HCT116 (cell line): Measurements from ENCODE around the gene COL10A1. TPM values are rescaled to one million over a fixed set of nuclear protein-coding genes. Genes with fewer than 3 reads are reported as not detected.

Experiments
- ATAC-seq: fragments of 200-7000 bp; cut with Tn5 transposase; 2 replicates; pipeline ENCODE4 v1.9.1; 2020; ENCODE audit warnings: mild to moderate bottlenecking, moderate library complexity
- BruUV-seq: library from RNA; stranded (reverse); fragments of 400-500 nt; replicated peaks from 2 replicates; lab custom pipeline; 2021; lab: Mats Ljungman, UMichigan
- CTCF ChIA-PET: fragments of 300-600 bp; sonication (Branson Sonifier 250); formaldehyde crosslinking; loops from one replicate; lab custom pipeline; 2021; ENCODE audit warnings: antibody characterized with exemption; lab: Charles Lee
- POLR2A ChIA-PET: fragments of 300-600, 350-600 bp; sonication (Branson Sonifier 250); formaldehyde crosslinking; loops from one replicate; lab custom pipeline; 2021; ENCODE audit warnings: antibody characterized with exemption; lab: Charles Lee
- RAD21 ChIA-PET, 2 experiments: fragments of 300-600 bp; sonication (Branson Sonifier 250); formaldehyde crosslinking; loops; one replicate each; lab custom pipeline; 2023; ENCODE audit warnings: low total read pairs in 2 of 2; ENCODE audit not compliant: uncharacterized antibody in 2 of 2, unreplicated experiment in 2 of 2, low non-redundant PET in 1 of 2; lab: Charles Lee
- DNase-seq: peaks from one replicate; pipeline ENCODE4 v3.0.0-alpha.2; 2010; ENCODE audit warnings: low read depth, low spot score
- H2AFZ ChIP-seq: fragments of 200-600 bp; shearing (Covaris generic), sonication (generic); 2 replicates; pipeline ENCODE4 v1.6.1; 2017; ENCODE audit warnings: low read depth, mixed run types, mixed read lengths, antibody characterized with exemption, low read length; ENCODE audit not compliant: poor library complexity, severe bottlenecking
- H3K27ac ChIP-seq: 2 replicates; pipeline ENCODE4 v1.5.1; 2012; ENCODE audit warnings: low read depth, low read length
- H3K27me3 ChIP-seq: fragments of 200-600 bp; sonication (generic); 2 replicates; pipeline ENCODE4 v1.6.1; 2016; ENCODE audit warnings: mixed run types, low read length, mixed read lengths; ENCODE audit not compliant: insufficient read depth
- H3K36me3 ChIP-seq, 2 experiments: fragments of 200-500 bp in 1 of 2; fragments of 200-600 bp in 1 of 2; sonication (Bioruptor generic) in 1 of 2; sonication (generic) in 1 of 2; 2 replicates each; pipeline versions ENCODE4 v1.5.1 to v1.6.1; 2014 to 2016; ENCODE audit warnings: low read length in 2 of 2, inconsistent platforms in 1 of 2, mixed read lengths in 1 of 2, mixed run types in 1 of 2; ENCODE audit not compliant: insufficient read depth in 2 of 2, control insufficient read depth in 1 of 2
- H3K4me1 ChIP-seq, 2 experiments: fragments of 200-600 bp in 1 of 2; sonication (generic) in 1 of 2; 2 replicates each; pipeline versions ENCODE4 v1.5.1 to v1.6.1; 2012 to 2017; ENCODE audit warnings: low read length in 2 of 2, inconsistent platforms in 1 of 2, mild to moderate bottlenecking in 1 of 2, mixed read lengths in 1 of 2, mixed run types in 1 of 2, moderate library complexity in 1 of 2; ENCODE audit not compliant: insufficient read depth in 2 of 2, control insufficient read depth in 1 of 2
- H3K4me2 ChIP-seq: fragments of 200-600 bp; sonication (generic); 2 replicates; pipeline ENCODE4 v1.6.1; 2017; ENCODE audit warnings: mixed run types, low read length, mixed read lengths
- H3K4me3 ChIP-seq, 2 experiments: fragments of 200-600 bp in 1 of 2; sonication (generic) in 1 of 2; replicated peaks in 1 of 2; 2 replicates each; pipeline ENCODE4 v1.5.1; 2011 to 2016; ENCODE audit warnings: low read length in 2 of 2, control low read depth in 1 of 2, low read depth in 1 of 2, mild to moderate bottlenecking in 1 of 2, mixed read lengths in 1 of 2, mixed run types in 1 of 2
- H3K79me2 ChIP-seq: fragments of 200-600 bp; sonication (generic); 2 replicates; pipeline ENCODE4 v1.6.1; 2017; ENCODE audit warnings: mild to moderate bottlenecking, mixed run types, low read length, moderate library complexity, mixed read lengths; ENCODE audit not compliant: insufficient read depth
- H3K9ac ChIP-seq: fragments of 200-600 bp; sonication (generic); 2 replicates; pipeline ENCODE4 v1.6.1; 2016; ENCODE audit warnings: low read length, mixed read lengths
- H3K9me2 ChIP-seq: fragments of 200-600 bp; sonication (generic), shearing (Covaris generic); 2 replicates; pipeline ENCODE4 v1.6.1; 2017; ENCODE audit warnings: mixed run types, mild to moderate bottlenecking, moderate library complexity; ENCODE audit not compliant: insufficient read depth
- H3K9me3 ChIP-seq, 2 experiments: fragments of 200-500 bp in 1 of 2; fragments of 200-600 bp in 1 of 2; sonication (Bioruptor generic) in 1 of 2; sonication (generic) in 1 of 2; 2 replicates each; pipeline ENCODE4 v1.6.1; 2014 to 2017; ENCODE audit warnings: low read length in 2 of 2, mixed read lengths in 2 of 2, inconsistent platforms in 1 of 2, low read depth in 1 of 2, mild to moderate bottlenecking in 1 of 2, mixed run types in 1 of 2, moderate library complexity in 1 of 2; ENCODE audit not compliant: control insufficient read depth in 1 of 2, insufficient read depth in 1 of 2
- H4K20me1 ChIP-seq: fragments of 200-600 bp; sonication (generic), shearing (Covaris generic); 2 replicates; pipeline ENCODE4 v1.6.1; 2017; ENCODE audit warnings: mixed run types, mild to moderate bottlenecking, moderate library complexity; ENCODE audit not compliant: insufficient read depth
- CBX3 ChIP-seq: IDR thresholded peaks from 2 replicates; pipeline ENCODE4 v1.6.1; 2012; ENCODE audit warnings: low read depth
- EZH2phosphoT487 ChIP-seq: fragments of 200-600 bp; IDR thresholded peaks from 2 replicates; pipeline ENCODE4 v1.6.1; 2018; ENCODE audit warnings: antibody characterized with exemption, borderline replicate concordance
- FOSL1 ChIP-seq: IDR thresholded peaks from 2 replicates; pipeline ENCODE4 v1.6.1; 2012; ENCODE audit warnings: low read depth
- SIN3A ChIP-seq: IDR thresholded peaks from 2 replicates; pipeline ENCODE4 v1.6.1; 2012; ENCODE audit warnings: low read depth
- SP1 ChIP-seq: IDR thresholded peaks from 2 replicates; pipeline ENCODE4 v1.6.1; 2012; ENCODE audit warnings: low read depth
- TCF7L2 ChIP-seq: IDR thresholded peaks from 2 replicates; pipeline ENCODE4 v1.7.0; 2011; ENCODE audit warnings: borderline replicate concordance, inconsistent platforms; ENCODE audit not compliant: insufficient read depth, insufficient read length; ENCODE audit errors: extremely low read depth
- YY1 ChIP-seq: IDR thresholded peaks from 2 replicates; pipeline ENCODE4 v1.6.1; 2011; ENCODE audit warnings: low read length, low read depth, moderate library complexity, mild to moderate bottlenecking; ENCODE audit not compliant: insufficient replicate concordance; ENCODE audit errors: extremely low read depth
- ZFX ChIP-seq: fragments of 450-650 bp; IDR thresholded peaks from 2 replicates; pipeline ENCODE4 v1.6.1; 2017
- intact Hi-C: fragments of 100-400 bp; cut with micrococcal nuclease; formaldehyde crosslinking; loops from 2 replicates; pipeline ENCODE4 v1.10.0; 2022
- total RNA-seq: library from RNA; stranded (reverse); gene quantifications from one replicate; pipeline ENCODE4 v1.2.1, GENCODE V29; 2021; ENCODE audit not compliant: unreplicated experiment
- TF ChIP-seq, protein P1 (sequence below): IDR thresholded peaks from 2 replicates; pipeline ENCODE4 v1.6.1; 2012
- TF ChIP-seq, protein P2 (sequence below), 3 experiments: fragments of 200-600 bp in 1 of 3; sonication (generic) in 1 of 3; IDR thresholded peaks in 2 of 3; conservative IDR thresholded peaks in 1 of 3; 2 replicates each; pipeline ENCODE4 v1.5.1; 2012 to 2017; ENCODE audit warnings: low read depth in 2 of 3, low read length in 2 of 3, antibody characterized with exemption in 1 of 3, borderline replicate concordance in 1 of 3, control low read depth in 1 of 3, mild to moderate bottlenecking in 1 of 3, mixed read lengths in 1 of 3, mixed run types in 1 of 3, moderate library complexity in 1 of 3; ENCODE audit not compliant: insufficient read depth in 1 of 3
- TF ChIP-seq, protein P3 (sequence below): IDR thresholded peaks from 2 replicates; pipeline ENCODE4 v1.6.1; 2012; ENCODE audit warnings: low read depth
- TF ChIP-seq, protein P4 (sequence below): IDR thresholded peaks from 2 replicates; pipeline ENCODE4 v1.6.1; 2011; ENCODE audit warnings: mild to moderate bottlenecking, low read length, moderate library complexity; ENCODE audit not compliant: insufficient replicate concordance; ENCODE audit errors: extremely low read depth

COL10A1 gene
- total RNA-seq, 1 experiment from 2014 or later: not detected

DNA sequence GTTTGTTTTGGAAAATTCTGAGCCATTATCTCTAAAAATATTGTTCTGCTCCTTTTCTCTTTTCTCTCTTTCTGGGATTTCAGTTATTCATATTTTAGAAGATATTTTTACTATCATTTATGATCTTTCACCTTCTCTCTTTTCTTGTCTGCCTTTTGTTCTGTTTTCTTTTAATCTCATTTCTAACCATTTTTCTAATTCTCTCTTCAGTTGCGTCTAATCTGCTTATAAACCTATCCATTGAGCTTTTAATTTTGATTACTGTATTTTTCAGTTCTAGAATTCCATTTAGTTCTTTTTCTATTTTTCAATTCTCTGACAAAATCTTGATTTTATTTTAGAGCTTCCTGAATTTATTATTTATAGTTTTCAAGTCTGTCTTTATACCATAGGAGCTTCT, 42.2 kb upstream of the COL10A1 start:
- ChIA-PET POLR2A (no interaction called here), CTCF (no interaction called here), RAD21 (no interaction called here)
- H3K9me3 ChIP-seq: no peaks in the 10 kb centered on the region
- DNase-seq (no peak), ATAC-seq (no peak)
- H3K4me1 ChIP-seq: no peaks in the 10 kb centered on the region
- H3K27ac ChIP-seq: no peak overlapping the region
- no peaks in the 10 kb centered on the region for H3K9me2 ChIP-seq
- H2AFZ ChIP-seq: no peak overlapping the region
- no peaks in the 10 kb centered on the region for H3K27me3 ChIP-seq
- H3K4me3 ChIP-seq: no peak overlapping the region
- H3K36me3 ChIP-seq: no peaks in the 10 kb centered on the region
- intact Hi-C loops: no loop called here
- H3K4me2 ChIP-seq: no peak overlapping the region
- BruUV-seq: no TSS peak
- H3K79me2 ChIP-seq: no peaks in the 10 kb centered on the region; the same call in 1 of the 2 replicates
- no peaks in the 10 kb centered on the region for H4K20me1 ChIP-seq
- TF ChIP-seq EZH2phosphoT487 (no peak), SP1 (no peak), YY1 (no peak), ZFX (no peak), TCF7L2 (no peak), CBX3 (no peak)
- TF ChIP-seq, protein P1, sequence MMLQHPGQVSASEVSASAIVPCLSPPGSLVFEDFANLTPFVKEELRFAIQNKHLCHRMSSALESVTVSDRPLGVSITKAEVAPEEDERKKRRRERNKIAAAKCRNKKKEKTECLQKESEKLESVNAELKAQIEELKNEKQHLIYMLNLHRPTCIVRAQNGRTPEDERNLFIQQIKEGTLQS: no peak
- TF ChIP-seq, protein P2, sequence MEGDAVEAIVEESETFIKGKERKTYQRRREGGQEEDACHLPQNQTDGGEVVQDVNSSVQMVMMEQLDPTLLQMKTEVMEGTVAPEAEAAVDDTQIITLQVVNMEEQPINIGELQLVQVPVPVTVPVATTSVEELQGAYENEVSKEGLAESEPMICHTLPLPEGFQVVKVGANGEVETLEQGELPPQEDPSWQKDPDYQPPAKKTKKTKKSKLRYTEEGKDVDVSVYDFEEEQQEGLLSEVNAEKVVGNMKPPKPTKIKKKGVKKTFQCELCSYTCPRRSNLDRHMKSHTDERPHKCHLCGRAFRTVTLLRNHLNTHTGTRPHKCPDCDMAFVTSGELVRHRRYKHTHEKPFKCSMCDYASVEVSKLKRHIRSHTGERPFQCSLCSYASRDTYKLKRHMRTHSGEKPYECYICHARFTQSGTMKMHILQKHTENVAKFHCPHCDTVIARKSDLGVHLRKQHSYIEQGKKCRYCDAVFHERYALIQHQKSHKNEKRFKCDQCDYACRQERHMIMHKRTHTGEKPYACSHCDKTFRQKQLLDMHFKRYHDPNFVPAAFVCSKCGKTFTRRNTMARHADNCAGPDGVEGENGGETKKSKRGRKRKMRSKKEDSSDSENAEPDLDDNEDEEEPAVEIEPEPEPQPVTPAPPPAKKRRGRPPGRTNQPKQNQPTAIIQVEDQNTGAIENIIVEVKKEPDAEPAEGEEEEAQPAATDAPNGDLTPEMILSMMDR (IDR thresholded peaks at IDR 0.05 in 2 of 3, conservative IDR thresholded peaks at IDR 0.05 in 1 of 3; ENCODE audit: borderline replicate concordance in 1 of 3, insufficient read depth in 1 of 3, low read depth in 2 of 3, low read length in 2 of 3): no peak
- TF ChIP-seq, all 23 proteins: peak for 0
- H3K9ac ChIP-seq: no peak overlapping the region

DNA sequence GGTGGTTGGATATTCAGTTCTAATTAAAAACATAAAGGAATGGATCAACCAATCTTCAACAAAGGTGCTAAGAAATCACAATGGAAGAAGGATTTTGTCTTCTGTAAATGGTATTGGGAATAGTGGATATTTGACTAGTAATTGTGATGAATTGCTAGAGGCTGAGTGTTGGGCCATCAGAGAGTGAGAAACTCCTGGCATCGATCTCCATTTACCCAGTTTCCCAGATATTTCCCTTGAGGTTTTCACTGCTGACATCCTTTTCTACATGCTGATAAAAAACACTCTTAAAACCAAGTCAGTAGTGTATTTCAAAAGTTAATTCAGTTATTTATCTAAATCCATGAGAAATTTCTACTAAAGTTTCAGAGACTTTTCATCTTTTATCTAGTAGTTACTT, 40.4 kb upstream of the COL10A1 start:
- ChIA-PET CTCF (no interaction called here), RAD21 (no interaction called here), POLR2A (no interaction called here)
- DNase-seq (no peak), ATAC-seq (no peak)
- Histone ChIP-seq H3K4me2 (no peak overlapping the region), H3K27me3 (no peaks in the 10 kb centered on the region), H3K9me2 (no peaks in the 10 kb centered on the region), H3K4me3 (no peak overlapping the region), H3K9me3 (no peaks in the 10 kb centered on the region), H2AFZ (no peak overlapping the region), H3K9ac (no peak overlapping the region), H3K27ac (no peak overlapping the region), H3K79me2 (no peaks in the 10 kb centered on the region; the same call in 1 of the 2 replicates), H4K20me1 (no peaks in the 10 kb centered on the region), H3K36me3 (no peaks in the 10 kb centered on the region), H3K4me1 (no peaks in the 10 kb centered on the region)
- intact Hi-C loops: no loop called here
- no TSS peak for BruUV-seq
- TF ChIP-seq, protein P3, sequence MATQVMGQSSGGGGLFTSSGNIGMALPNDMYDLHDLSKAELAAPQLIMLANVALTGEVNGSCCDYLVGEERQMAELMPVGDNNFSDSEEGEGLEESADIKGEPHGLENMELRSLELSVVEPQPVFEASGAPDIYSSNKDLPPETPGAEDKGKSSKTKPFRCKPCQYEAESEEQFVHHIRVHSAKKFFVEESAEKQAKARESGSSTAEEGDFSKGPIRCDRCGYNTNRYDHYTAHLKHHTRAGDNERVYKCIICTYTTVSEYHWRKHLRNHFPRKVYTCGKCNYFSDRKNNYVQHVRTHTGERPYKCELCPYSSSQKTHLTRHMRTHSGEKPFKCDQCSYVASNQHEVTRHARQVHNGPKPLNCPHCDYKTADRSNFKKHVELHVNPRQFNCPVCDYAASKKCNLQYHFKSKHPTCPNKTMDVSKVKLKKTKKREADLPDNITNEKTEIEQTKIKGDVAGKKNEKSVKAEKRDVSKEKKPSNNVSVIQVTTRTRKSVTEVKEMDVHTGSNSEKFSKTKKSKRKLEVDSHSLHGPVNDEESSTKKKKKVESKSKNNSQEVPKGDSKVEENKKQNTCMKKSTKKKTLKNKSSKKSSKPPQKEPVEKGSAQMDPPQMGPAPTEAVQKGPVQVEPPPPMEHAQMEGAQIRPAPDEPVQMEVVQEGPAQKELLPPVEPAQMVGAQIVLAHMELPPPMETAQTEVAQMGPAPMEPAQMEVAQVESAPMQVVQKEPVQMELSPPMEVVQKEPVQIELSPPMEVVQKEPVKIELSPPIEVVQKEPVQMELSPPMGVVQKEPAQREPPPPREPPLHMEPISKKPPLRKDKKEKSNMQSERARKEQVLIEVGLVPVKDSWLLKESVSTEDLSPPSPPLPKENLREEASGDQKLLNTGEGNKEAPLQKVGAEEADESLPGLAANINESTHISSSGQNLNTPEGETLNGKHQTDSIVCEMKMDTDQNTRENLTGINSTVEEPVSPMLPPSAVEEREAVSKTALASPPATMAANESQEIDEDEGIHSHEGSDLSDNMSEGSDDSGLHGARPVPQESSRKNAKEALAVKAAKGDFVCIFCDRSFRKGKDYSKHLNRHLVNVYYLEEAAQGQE: no peak
- TF ChIP-seq, protein P1: no peak
- no peak for TF ChIP-seq SIN3A
- no peak for TF ChIP-seq FOSL1
- TF ChIP-seq, protein P4, sequence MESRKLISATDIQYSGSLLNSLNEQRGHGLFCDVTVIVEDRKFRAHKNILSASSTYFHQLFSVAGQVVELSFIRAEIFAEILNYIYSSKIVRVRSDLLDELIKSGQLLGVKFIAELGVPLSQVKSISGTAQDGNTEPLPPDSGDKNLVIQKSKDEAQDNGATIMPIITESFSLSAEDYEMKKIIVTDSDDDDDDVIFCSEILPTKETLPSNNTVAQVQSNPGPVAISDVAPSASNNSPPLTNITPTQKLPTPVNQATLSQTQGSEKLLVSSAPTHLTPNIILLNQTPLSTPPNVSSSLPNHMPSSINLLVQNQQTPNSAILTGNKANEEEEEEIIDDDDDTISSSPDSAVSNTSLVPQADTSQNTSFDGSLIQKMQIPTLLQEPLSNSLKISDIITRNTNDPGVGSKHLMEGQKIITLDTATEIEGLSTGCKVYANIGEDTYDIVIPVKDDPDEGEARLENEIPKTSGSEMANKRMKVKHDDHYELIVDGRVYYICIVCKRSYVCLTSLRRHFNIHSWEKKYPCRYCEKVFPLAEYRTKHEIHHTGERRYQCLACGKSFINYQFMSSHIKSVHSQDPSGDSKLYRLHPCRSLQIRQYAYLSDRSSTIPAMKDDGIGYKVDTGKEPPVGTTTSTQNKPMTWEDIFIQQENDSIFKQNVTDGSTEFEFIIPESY: no peak
